CD4-positive, alpha-beta T cell treated with Interleukin-15 for 4 hours (primary cell): ENCODE results near the gene HLA-DPB1.
"Not testable (repeated sequence)": the region's sequence is repeated elsewhere in the genome, so short reads cannot be mapped to it uniquely, and the experiment has no call there.

Source experiments
- DNase-seq: peaks from one replicate; pipeline ENCODE4 v3.0.0-alpha.2; 2020; ENCODE audit warnings: low spot score

The HLA-DPB1 gene

DNA sequence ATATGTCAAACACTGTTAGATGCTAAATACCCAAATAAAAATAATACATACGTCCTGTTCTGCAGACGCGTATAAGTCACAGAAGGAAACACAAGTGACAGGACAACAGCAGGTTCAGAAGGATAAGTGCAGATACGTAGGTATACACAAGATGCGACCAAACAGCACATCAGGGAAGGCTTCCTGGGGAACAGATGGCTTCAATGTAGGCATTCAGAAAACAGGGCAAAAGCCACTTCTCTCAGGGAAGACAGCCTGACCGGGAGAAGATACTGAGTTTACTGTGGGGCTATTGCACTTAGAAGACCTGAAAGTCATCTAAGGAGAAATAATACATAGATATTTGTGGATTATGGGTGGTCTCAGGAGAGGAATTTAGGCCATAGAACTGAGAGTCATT lies 4.2 kb upstream of the HLA-DPB1 start:
- no peak for DNase-seq

DNA sequence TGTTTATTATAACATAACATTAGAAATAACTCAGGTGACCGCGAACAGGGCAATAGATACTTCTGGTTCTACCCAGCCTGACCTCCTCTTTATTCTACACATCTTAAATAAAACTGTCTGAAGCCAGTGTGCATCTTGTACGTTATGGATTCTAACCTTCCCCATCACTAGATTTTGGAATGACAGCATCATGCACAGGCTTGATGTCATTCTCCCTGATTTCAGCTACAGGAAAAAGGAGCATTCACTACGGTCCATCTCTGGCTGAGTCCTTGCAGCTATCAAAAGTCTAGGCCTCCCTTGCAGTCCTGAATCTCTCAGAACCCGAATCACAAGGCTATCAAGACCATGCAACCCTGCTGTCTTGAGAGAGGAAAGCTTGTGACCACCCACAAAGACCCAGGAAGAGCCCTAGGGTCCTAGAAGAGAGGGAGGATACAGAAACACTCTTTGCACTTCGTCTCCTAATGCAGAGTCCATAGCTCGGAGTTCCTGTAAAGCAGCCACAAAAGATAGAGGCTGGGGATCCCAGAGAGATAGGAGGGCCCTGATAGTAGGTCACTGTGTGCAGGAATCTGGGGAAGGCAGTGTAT lies 3.2 kb upstream of the HLA-DPB1 start:
- DNase-seq = no peak

DNA sequence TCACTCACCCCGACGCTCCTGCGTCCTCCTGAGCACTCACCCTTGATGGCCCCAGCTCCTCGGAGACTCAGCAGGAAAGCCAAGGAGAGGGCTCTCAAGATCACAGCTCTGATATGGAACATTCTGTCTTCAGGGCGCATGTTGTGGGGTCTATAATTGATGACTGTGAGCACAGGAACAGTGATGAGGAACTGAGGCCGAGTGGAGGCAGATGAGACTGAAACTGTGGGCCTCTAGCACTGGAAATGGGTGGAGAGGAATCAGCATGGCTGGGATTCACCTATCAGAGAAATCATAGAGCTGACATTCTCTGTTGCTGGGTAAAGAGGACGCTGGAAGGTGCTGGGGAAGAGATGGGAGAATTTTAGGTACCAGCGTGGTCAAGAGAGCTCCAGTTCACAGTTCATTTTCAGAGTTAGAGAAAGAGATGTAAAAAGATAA lies 2.3 kb upstream of the HLA-DPB1 start, which contains the start of gene HLA-DPA1:
HLA-DPA1 (minus strand) TSS at position 219 of the 441 bp plus-strand sequence.
- DNase-seq = peak; percentile 66

DNA sequence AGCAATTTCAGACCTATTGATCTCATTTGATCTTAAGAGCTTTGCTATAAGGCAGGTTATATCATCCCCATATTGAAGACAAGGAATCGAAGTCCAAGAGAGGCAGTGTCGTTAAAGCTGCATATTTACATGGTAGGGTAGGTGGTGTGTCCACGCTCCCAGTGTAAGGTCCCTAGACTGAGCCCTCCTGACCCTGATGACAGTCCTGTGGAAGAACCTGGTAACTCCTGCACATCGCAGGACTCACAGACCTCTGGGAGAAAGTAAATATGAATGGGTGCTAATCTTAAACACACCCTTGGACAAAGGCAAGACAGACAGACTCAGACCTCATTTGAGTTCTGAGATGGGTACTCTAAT lies 602 bp upstream of the HLA-DPB1 start:
- no peak for DNase-seq

DNA sequence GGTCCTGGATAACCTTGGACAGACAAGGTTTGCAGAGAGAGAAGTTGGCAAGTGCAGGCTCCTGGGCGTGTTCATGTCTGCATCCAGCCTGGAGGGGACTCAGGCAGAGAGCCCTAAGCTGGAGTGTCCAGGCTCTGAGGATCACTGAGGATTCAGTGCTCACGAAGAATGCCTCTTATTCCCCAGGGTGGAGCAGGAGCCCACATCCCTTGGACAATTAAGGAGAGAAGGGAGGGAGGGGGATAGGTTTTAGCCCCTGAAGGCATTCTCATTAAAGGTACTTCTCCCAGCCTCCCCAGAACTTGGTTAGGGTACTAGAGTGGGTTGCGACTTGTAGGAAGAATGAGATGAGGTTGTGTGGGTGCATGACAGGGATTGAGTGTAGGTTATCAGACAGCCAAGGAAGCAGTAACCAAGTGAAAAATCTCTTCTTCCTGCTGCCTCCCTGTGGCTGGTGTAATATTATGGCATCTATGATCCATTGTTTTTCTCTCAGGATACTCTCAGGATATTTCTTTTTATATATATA lies 680 bp downstream of the HLA-DPB1 start:
- no peak for DNase-seq

DNA sequence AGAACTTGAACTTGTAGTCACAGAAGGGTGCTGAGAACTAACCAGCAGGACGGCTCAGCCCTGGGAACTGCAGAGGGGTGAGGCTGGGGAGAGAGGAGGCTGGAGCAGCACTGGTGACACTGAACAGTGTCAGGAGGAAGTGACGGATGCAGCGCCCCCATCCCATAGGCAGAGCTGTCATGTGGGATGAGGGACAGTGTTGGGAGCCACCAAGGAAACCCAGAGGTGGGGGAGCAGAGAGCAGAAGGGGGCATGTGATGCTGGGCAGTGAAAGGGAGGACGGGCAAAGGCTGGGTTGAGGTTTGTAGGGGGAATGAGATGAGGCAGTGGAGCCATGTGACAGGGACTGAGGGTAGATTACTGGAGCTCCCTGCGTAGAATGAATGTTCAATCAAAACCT lies 2.1 kb downstream of the HLA-DPB1 start:
- DNase-seq = no peak

DNA sequence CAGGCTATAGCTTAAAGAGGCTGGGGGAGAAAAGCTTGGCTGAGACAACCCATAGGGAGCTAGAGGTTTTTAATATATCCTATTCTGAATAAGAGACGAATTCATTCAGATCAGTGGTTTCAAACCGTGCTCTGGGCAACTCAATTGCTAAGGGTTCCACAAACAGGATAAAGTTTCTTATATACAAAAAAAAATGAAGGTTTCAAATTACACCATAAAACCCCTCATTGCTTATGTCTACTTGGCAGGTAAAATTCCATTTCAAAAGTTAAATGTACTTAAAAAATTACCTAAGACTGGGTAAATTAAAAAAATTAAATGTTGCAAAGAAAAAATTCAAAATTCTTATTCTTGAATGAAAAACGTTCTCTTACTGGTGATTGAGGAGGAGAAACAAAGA lies 2.7 kb downstream of the HLA-DPB1 start:
- no peak for DNase-seq

DNA sequence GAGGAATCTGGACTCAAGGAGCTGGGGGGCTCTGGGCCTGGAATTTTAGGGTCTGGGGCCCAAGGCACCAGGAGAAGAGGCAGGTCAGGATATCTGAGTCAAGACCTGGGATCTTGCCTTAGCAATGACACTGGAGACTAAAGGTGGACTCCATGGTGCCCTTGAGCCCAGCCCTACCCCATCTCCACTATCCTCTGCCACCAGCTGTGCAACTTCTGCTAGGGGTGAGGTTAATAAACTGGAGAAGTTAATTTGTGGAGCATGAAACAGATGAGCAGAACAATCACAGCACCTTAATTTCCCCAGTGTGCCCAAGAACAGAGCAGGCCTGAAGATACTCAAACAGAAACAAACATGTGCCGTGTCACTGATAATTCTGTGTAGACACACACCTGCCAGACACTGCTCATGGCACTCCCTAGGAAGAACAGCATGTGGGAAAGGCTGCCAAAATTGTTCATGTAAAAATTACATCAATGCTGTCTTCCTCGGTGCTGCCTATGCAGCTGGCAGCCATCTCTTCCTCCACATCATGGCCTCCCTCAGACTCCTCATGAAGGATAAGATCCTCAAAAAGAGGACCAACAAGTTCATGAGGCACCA lies 3.2 kb downstream of the HLA-DPB1 start:
- DNase-seq = no peak

DNA sequence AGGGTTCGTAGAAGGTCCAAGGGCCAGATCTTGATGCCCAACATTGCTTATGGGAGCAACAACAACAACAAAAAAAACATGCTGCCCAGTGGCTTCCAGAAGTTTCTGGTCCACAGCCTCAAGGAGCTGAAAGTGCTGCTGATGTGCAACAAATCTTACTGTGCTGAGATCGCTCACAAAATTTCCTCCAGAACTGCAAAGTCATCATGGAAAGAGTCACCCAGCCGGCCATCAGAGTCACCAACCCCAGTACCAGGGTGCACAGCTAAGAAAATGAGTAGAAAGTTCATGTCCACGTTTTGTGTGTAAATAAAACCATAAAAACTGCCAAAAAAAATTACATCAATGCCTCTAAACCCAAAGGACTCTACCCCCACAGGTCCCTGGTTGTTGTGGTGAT lies 3.8 kb downstream of the HLA-DPB1 start:
- DNase-seq = no peak

DNA sequence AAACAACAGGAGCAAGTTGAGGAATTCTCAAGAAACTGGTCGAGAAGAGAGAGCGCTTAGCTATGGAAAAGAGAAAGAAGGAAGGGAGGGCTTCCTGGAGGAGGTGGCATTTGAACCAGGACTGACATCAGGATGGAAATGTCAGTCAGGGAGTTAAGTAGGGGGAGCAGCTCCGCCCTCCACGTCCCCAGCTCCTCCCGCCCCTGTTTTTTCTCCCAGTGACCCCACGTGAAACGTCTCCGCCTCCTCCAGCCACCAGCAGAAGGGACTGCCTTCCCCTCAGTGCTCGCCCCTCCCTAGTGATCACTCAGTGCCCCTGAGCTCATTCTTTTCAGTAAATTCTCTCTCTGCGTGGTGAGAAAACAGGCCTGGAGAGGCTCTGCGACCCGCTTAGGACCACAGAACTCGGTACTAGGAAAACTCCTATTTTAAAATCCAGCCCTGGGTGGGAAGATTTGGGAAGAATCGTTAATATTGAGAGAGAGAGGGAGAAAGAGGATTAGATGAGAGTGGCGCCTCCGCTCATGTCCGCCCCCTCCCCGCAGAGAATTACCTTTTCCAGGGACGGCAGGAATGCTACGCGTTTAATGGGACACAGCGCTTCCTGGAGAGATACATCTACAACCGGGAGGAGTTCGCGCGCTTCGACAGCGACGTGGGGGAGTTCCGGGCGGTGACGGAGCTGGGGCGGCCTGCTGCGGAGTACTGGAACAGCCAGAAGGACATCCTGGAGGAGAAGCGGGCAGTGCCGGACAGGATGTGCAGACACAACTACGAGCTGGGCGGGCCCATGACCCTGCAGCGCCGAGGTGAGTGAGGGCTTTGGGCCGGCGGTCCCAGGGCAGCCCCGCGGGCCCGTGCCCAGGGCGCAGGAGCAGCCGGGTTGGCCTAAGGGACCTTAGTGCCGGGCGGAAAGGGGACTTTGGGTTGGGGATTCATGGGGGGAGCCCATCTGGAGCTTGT lies 4.6 kb downstream of the HLA-DPB1 start:
- DNase-seq = no peak

DNA sequence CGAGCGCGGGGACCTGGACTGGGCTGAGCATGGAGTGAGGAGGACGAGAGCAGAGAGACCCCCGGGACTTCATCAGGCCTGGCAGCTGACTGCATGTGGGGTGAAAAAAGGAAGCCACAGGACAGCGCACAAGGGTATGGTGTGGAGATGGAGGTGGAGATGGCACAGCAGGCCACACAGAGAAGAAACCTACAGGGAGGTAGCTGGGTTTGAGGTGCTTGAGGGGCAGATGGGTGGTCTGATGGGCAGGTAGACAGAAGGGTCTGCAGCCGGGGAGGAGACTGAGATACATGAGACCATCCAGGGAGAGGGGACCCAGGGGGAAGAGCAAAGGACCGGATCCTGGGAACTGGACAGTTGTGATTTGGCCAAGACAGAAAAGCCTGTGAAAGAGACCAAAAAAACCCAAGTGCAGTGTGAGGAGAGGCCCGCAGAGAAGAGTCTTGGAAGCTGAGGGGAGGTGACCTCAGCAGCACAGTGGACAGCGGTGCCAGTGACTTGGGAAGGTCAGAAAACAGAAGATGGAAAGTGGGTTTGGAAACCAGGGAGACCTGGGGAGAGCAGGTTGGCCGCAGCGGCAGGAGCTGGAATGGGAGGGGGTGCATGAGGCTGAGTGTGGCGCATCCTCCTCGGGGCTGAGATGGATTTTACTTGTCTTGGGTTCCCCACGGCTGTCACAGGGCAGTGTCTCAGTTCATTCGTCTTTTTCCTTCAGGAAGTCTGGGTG lies 5.5 kb downstream of the HLA-DPB1 start:
- no peak for DNase-seq

DNA sequence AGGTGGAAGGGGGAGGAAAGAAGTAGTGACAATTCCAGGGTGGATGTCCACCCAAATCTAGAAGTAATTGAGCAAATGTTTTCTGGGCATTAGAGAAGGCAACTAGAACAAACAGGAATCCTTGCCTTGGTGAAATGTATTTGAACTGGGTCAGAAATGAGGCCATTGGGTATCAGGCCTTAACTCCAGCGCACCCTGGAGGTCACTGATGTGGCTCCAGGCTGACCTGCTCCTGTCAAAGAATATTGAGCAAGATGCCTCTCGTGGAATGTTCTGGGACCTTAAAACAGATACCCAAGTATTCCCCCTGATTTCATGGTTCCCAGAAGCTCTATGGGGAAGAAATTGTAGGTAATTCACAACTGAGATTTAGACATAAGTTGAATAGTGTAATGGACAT lies 6.9 kb downstream of the HLA-DPB1 start:
- peak; percentile 12 for DNase-seq

DNA sequence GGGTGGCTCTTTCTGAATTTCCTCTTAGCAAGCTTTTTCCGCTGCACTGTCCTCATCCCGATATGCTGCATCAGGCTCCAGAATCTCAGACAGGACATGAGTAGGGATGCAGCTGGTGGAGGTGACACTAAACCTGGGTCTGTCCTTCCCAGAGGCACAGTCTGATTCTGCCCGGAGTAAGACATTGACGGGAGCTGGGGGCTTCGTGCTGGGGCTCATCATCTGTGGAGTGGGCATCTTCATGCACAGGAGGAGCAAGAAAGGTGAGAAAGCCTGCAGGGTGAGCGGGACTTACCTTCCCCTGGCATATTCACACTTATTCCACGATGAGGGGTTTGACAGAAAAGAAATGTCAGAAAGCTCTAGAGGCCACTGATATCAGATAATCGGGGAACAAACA lies 9.8 kb downstream of the HLA-DPB1 start:
- no peak for DNase-seq

DNA sequence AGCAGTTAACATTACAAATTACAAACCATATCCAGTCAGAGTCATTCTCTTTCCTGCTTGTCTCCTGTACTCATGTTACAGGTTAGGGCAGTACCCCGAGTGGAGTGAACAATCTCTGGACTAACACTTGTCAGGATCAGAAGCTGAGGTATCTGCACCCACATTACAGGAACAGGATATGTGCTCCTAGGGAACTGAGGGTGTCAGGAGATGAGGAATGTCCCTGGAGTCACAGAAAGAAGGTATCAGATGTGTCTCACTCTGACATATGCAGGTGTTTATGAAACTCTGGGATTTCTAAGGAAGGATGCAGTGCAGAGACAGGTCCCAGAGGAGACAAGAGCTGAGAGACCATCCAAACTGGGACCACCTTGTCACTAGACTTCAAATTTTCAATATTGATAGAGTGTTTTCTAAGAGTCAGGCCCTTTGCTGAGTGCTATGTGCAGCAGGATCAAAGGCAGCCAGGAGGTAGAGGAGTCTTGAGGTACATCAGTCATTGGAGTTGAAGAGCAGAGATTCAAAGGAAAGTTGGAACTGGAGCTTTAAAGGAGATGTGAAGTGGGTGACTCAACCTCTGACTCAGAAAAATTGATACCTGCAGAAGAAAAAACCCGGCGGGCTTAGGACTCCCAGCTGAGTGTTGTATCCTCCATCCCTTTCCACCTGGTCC lies 12.6 kb downstream of the HLA-DPB1 start:
- no peak for DNase-seq

DNA sequence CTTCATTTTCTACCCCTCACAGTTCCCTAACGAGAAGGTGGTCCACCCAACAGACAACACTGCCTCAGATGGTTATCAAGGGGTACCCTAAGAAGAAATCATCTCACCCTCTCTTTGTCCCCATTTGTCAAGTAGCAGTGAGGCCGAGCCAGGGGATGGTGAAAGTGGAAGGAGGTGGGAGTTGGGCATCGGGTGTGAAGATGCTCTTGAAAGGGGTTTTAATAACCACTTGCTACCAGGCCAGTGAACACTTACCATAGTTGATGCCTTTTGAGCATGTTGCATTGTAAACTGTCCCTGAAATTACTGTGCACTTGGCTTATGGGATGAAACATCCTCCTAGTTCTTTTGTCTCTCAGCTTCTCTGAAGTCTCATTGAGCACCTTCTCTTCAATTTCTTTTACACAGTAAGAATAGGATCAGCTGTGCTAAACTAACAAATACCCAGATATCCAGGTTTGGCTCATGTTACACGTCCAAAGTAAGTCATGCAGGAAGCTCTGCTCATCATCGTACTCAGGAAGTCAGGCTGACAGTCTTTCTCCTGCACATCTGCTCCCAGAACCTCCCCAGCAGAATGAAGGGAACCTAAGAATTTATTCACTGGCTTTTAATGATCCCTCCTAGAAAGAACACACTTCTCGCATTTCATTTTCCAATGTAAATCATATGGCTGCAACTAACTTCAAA lies 13.3 kb downstream of the HLA-DPB1 start:
- no peak for DNase-seq

DNA sequence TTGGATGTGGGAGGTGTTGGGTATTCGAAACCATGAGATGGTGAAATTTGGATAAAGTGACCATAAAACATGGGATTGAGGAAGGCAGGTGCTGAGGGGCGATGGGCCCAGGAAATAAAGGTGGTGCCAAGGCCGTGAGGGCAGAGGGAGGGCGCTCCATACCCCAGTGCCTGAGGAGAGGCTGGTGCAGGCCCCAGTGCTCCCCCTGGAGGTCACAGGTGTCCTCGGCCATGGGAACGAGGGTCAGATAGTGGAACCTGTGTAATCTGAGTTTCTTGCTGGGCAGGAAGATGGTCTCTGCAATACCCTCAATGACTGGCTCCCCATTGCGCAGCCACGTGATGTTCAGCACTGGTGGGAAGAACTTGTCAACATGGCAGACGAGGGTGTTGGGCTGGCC lies 16.2 kb downstream of the HLA-DPB1 start:
- DNase-seq = peak; percentile 44

DNA sequence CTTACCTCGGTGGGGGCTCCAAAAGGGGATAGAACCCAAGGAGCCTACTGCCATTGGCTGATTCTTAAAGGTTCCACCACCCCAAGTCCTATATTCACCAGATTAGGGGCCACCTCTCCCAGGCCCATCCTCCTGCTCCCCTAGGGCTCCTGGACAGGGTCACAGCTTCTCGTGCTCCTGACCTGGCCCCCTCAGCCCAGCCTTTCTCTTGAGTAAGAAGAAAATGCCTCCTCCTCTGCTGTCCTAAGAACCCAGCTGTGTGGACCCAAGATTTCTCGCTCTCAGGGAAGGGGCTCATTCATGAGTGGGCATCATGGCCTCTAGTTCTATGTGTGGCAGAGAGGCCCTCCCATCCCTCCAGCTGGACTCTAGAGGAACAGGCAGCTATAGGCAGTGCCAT lies 16.6 kb downstream of the HLA-DPB1 start:
- DNase-seq = no peak

DNA sequence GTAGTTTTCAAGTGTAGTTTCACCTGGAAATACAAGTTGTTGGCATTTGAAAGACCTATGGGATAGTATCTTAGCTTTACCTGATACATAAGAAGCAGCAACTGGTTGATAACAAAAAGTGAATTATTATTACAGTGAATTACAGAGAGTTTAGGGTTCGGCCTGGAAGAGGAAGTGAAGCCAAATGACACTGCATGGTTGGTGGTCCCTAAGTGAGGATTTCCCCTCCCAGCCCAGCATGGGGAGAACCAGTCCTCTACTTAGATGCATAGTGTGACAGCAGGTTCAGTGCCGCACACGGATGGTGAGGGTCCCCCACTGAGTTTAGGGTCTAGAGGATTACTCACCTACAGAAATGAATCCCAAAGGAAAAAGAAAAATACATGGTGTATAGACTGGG lies 18.1 kb downstream of the HLA-DPB1 start:
- no peak for DNase-seq

DNA sequence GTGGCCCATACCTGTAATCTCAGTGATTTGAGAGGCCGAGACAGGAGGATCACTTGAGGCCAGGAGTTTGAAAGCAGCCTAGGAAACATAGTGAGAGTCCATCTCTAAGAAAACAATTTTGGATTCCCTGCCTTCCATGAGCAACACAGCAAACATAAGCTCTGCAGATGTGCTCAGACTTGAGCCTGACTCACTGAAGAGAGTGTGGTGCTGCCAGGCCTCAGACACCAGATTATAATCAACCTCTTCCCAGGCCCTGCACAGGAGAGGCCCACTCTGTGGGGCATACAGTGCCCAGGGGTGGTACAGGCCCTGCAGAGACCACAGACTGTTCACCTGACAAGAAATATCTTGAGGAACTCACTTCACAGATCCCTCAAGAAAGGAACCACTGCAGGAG lies 19.9 kb downstream of the HLA-DPB1 start:
- no peak for DNase-seq

DNA sequence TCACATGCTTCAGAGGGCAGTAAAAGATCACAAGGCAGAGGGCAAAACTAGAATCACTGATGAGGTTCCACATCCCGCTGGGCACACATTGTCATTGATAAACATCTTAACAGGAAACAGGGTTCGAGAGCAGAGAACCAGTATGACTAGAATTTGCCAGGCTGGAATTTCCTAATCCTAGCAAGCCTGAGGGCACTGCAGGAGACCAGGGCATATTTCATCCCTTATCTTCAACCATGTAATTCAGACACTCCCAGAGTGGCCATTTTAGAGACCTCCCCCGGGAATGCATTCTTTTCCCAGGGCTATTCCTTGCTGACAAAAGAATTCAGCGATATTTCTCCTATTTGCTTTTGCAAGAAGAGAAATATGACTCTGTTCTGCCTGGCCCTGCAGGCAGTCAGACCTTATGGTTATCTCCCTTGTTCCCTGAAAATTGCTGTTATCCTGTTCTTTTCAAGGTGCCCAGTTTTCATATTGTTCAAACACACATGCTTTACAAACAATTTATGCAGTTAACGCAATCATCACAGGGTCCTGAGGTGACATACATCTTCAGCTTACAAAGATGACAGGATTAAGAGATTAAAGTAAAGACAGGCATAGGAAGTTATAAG lies 25.4 kb downstream of the HLA-DPB1 start:
- not testable (repeated sequence) for DNase-seq

DNA sequence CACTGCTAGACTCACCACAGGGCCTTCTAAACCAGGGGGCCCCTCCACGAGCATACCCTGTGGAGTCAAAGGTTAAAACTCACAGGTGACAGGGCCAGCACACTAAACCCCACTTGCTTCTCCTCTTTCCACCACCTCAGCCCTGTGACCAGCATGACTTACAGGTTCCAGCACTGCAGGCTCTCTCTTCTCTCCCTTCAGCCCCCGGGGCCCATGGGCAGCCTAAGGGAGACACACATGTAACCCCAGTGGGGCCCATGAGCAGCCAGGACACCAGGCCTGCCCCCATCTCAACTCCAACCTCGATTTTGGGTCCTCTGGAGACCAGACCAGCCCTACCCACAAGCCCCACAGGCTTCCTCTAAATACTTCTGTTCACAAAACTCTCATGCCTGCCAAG lies 28.0 kb downstream of the HLA-DPB1 start:
- no peak for DNase-seq
